Aorta (tissue), 5 donors: Measurements from ENCODE around the gene CD22. TPM values are rescaled to one million over a fixed set of nuclear protein-coding genes. Genes with fewer than 3 reads are reported as not detected.
"Not testable (repeated sequence)": the region's sequence is repeated elsewhere in the genome, so short reads cannot be mapped to it uniquely, and the experiment has no call there.

ENCODE experiments used
- ATAC-seq: fragments of 200-7000 bp; cut with Tn5 transposase; one replicate; pipeline ENCODE4 v1.9.1; 2022; ENCODE audit warnings: moderate library complexity; ENCODE audit not compliant: low FRiP score
- DNase-seq, 2 donors: peaks; one replicate each; pipeline ENCODE4 v3.0.0-alpha.2; 2020
- H3K27ac ChIP-seq, 2 donors: one replicate each; pipeline ENCODE4 v1.5.1; 2013; ENCODE audit warnings: low read length in 2 of 2, mild to moderate bottlenecking in 2 of 2, moderate library complexity in 2 of 2, control low read depth in 1 of 2, inconsistent platforms in 1 of 2, low read depth in 1 of 2
- H3K27me3 ChIP-seq, 2 donors: one replicate each; pipeline ENCODE4 v1.6.1; 2013; ENCODE audit warnings: control low read depth in 1 of 2, low read length in 1 of 2, mild to moderate bottlenecking in 1 of 2, moderate library complexity in 1 of 2; ENCODE audit not compliant: insufficient read depth in 2 of 2, control insufficient read depth in 1 of 2
- H3K36me3 ChIP-seq, 2 donors: one replicate each; pipeline ENCODE4 v1.6.1; 2013; ENCODE audit warnings: control low read depth in 1 of 2, low read length in 1 of 2, mild to moderate bottlenecking in 1 of 2; ENCODE audit not compliant: insufficient read depth in 2 of 2, control insufficient read depth in 1 of 2
- H3K4me1 ChIP-seq, 2 donors: one replicate each; pipeline ENCODE4 v1.6.1; 2013; ENCODE audit warnings: low read length in 2 of 2, control low read depth in 1 of 2, mild to moderate bottlenecking in 1 of 2, moderate library complexity in 1 of 2; ENCODE audit not compliant: insufficient read depth in 2 of 2, control insufficient read depth in 1 of 2
- H3K4me3 ChIP-seq, 2 donors: one replicate each; pipeline ENCODE4 v1.5.1; 2013; ENCODE audit warnings: low read length in 2 of 2, control low read depth in 1 of 2, mild to moderate bottlenecking in 1 of 2
- H3K9me3 ChIP-seq: one replicate; pipeline ENCODE4 v1.6.1; 2013; ENCODE audit warnings: mild to moderate bottlenecking, low read length; ENCODE audit not compliant: control insufficient read depth
- WGBS, 2 donors: extraction: QIAGEN DNeasy Blood & Tissue Kit; methylation state at CpG; one replicate each; pipeline ENCODE4 v1.1.7; 2013; 5-methylcytosine and 5-hydroxymethylcytosine counted together
- intact Hi-C, 2 donors: fragments of 100-400 bp; cut with DNase I; formaldehyde crosslinking; loops; one replicate each; pipeline versions ENCODE4 v1.14.2 to v1.15.0; 2022
- long read RNA-seq, 2 donors: library from polyadenylated mRNA; unstranded; transcript quantifications; one replicate each; pipeline ENCODE4 v2.0.0, GENCODE V29; 2020 to 2021
- polyA plus RNA-seq, 2 donors: library from polyadenylated mRNA; stranded (reverse); fragments of 200-250 nt; gene quantifications; one replicate each; pipeline ENCODE4 v1.2.3, GENCODE V29; 2013
- total RNA-seq, 2 donors: library from RNA; stranded (reverse); fragmentation: NEBNext Ultra II Directional; extraction: Animal tissue kit (Norgen Biotek cat#: 25700); gene quantifications; one replicate each; pipeline ENCODE4 v1.2.1, GENCODE V29; 2021
- donor health status: healthy with polysubstance abuse.
- donor health status: Bipolar disorder and iron deficiency.
- donor health status: DM: no; HTN: no; CAD: no.
- donor health status: DM: no; HTN: no; CAD: no.
- donor health status: DM: yes; HTN: yes; CAD: no.

CD22 gene
- 1 to 10 TPM; 2.9 to 3.1 TPM for total RNA-seq
- under 1 TPM in 1 of 2 donors, not detected in 1; 0.75 TPM for polyA plus RNA-seq
- long read RNA-seq, donor 1: 0 reads
- long read RNA-seq, donor 2: 0 reads

DNA sequence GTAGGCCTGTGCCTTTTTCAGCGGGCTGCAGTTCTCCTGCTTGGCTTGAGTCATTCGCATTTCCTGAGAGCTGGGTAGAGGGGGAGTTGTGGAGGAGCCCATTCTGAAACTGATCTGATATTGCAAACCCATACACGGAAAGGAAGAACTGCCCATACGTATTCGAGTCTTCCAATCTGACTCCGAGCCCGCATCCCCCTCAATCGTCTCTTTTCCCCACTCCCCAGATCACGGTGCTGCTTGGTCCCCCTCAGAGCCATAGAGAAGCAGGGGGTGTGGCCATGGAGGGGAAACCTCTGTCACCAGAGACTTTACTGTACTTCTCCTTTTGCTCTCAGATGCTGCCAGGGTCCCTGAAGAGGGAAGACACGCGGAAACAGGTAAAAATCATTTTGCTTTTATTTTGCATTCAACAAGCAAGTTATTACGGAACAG is at the start of gene CD22:
Gene CD22, plus strand, starts transcription at position 337 of the 435 bp plus-strand sequence. CDS start 2,854 bp downstream, outside the sequence.
- 75 to 76% methylated on average over 12 of the region's 12 CpGs for WGBS, 2 donors
- ATAC-seq (no peak), DNase-seq (no peak)
- H3K27me3 ChIP-seq: no peaks in the 10 kb centered on the region
- H3K36me3 ChIP-seq: no peaks in the 10 kb centered on the region
- intact Hi-C loops: no loop called here
- no peaks in the 10 kb centered on the region for H3K9me3 ChIP-seq
- H3K27ac ChIP-seq: no peak within 1 kb of the TSS
- no peak within 1 kb of the TSS for H3K4me3 ChIP-seq
- H3K4me1 ChIP-seq: no peaks in the 10 kb centered on the region

DNA sequence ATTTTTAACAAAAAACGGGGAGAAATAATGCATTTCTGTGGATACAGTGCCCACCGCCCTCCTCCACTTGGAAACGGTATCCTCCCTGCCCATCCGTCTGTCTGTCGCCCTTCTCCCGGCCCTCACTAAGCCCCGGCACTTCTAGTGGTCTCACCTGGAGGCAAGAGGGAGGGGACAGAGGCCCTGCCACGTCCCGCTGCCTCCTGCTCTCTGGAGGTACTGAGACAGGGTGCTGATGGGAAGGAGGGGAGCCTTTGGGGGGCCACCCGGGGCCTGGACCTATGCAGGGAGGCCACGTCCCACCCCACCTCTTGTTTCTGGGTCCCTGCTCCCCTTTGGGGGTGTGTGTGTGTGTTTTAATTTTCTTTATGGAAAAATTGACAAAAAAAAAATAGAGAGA is 49.6 kb upstream of the CD22 start:
- Histone ChIP-seq H3K36me3 (peaks cover 3 to 6% of the 10 kb centered on the region in 2 donors), H3K27me3 (no peaks in the 10 kb centered on the region), H3K27ac (no peak overlapping the region), H3K4me1 (no peaks in the 10 kb centered on the region), H3K4me3 (no peak overlapping the region), H3K9me3 (no peaks in the 10 kb centered on the region)
- DNase-seq (no peak), ATAC-seq (no peak)
- intact Hi-C loops: loop anchor here (5.0 to 10.0 kb wide), 2 partner anchors 215 to 218 kb away; partner anchors contain the start of gene KRTDAP (in 1 of the 2)
- 80 to 82% methylated on average over 11 of the region's 11 CpGs for WGBS, 2 donors

DNA sequence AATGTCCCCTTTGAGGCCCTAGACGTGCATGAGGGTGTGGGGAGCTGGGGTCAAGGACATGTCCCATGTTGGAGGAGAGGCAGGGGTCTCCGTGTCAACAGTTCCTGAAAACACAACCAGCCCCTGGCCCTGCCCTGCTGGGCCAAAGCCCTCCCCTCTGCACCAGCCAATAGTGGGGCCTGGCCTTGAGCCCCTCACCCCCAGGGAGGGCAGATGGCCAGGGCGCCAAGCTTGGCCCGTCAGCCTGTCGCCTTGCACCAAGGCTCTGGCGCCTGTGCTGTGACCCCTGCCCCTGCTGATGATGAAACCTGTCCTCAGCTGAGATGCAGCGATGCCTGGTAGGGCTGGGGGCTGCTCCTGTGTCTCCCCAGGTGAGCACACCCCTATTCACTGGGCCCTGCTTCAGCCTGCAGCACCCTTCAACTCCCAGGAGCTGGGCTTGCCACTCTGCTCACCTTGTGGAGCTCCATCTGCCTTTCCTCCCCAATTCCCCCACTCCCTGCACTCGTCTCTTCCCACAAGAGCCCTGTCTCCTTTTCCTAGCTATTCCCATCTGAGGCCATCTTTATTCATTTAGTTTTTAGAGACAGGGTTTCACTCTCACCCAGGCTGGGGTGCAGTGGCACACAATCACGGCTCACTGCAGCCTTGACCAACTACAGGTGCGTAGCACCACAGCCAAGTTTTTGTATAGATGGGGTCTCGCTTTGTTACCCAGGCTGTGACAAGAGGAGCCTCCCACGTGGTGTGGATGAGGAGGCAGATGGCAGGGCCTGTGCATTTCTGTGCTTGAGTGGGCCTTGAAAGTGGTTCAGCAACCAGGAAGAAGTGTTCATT is 48.8 kb upstream of the CD22 start:
- intact Hi-C loops: loop anchor here (5.0 to 10.0 kb wide), 2 partner anchors 215 to 217 kb away; partner anchors contain the start of gene KRTDAP (in 1 of the 2)
- DNase-seq (no peak), ATAC-seq (peak; percentile 34)
- Histone ChIP-seq H3K4me3 (no peak overlapping the region), H3K27me3 (no peaks in the 10 kb centered on the region), H3K9me3 (no peaks in the 10 kb centered on the region), H3K27ac (no peak overlapping the region), H3K4me1 (no peaks in the 10 kb centered on the region), H3K36me3 (peaks cover 3 to 6% of the 10 kb centered on the region in 2 donors)
- WGBS, 2 donors: 46 to 53% methylated on average over 12 of the region's 12 CpGs

DNA sequence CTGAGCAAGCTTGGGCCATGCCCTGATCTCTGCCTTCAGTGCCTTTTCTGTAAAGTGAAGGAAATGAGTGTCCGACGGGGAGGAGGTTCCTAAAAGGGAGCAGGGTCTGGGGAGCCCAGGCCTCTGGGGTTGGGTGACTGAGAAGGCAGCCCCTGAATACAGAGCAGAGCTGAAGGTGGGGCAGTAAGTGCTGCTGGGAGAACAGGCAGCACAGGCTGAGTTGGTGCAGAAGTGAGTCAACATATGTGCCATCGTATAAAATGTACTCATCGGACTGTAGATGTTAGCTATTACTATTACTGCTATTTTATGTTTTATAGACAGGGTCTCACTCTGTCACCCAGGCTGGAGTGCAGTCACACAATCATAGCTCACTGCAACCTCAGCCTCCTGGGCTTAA is 47.7 kb upstream of the CD22 start:
- Histone ChIP-seq H3K4me3 (no peak overlapping the region), H3K4me1 (no peaks in the 10 kb centered on the region), H3K27ac (no peak overlapping the region), H3K27me3 (no peaks in the 10 kb centered on the region), H3K9me3 (no peaks in the 10 kb centered on the region), H3K36me3 (peaks cover 3 to 4% of the 10 kb centered on the region in 2 donors)
- ATAC-seq: no peak
- intact Hi-C loops: no loop called here
- WGBS, 2 donors: 48 to 59% methylated on average over 4 of the region's 4 CpGs
- no peak for DNase-seq

DNA sequence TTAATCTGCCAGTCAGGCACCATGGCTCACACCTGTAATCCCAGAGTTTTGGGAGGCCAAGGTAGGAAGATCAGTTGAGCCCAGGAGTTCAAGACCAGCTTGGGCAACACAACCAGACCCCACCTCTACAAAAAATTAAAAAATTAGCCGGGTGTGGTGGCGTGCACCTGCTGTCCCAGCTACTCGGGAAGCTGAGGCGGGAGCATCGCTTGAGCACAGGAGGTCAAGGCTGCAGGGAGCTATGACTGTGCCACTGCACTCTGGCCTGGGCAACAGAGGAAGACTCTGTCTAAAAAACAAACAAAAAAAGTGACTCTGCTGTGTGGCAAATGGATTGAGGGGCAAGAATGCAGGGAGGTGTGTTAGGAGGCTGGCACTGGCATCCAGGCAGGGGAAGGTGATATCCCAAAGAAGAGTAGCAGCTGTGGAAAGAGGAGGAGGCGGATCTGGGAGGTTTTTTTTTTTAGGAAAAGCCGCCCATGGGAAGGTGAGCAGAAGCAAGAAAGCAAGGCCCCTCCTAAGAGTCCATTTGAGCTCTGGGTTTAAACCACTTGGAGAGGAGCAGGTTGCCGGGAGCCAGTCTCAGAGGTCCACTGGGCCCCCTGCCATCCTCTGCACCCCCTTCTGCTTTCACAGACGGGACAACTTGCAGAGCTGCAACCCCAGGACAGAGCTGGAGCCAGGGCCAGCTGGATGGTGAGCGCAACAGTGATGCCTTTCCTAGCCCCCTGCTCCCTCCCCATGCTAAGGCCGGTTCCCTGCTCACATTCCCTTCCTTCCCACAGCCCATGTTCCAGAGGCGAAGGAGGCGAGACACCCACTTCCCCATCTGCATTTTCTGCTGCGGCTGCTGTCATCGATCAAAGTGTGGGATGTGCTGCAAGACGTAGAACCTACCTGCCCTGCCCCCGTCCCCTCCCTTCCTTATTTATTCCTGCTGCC is 44.6 kb upstream of the CD22 start:
- H3K27ac ChIP-seq: no peak overlapping the region
- ATAC-seq: no peak
- 67 to 71% methylated on average over 17 of the region's 17 CpGs for WGBS, 2 donors
- H3K4me3 ChIP-seq: no peak overlapping the region
- no peak for DNase-seq
- H3K36me3 ChIP-seq: no peaks in the 10 kb centered on the region
- H3K9me3 ChIP-seq: no peaks in the 10 kb centered on the region
- intact Hi-C loops: no loop called here
- H3K4me1 ChIP-seq: no peaks in the 10 kb centered on the region
- no peaks in the 10 kb centered on the region for H3K27me3 ChIP-seq

DNA sequence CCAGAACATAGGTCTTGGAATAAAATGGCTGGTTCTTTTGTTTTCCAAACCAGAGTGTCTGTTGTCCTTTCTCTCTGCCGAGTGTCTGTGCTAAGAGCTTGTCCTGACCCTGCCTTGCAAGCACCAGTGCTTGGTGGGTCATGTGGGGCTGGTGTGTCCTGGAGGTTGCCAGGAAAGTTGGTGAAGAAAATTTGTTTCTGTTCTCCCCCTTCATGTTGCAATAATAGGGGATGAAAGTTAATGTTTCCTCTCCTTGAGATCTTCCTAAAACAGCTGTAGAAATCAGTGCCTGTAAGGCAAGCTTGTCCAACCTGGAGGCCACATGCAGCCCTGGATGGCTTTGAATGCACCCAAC is 43.9 kb upstream of the CD22 start:
- no peak for ATAC-seq
- H3K4me1 ChIP-seq: no peaks in the 10 kb centered on the region
- DNase-seq: no peak
- no peak overlapping the region for H3K27ac ChIP-seq
- 11 to 27% methylated on average over 1 of the region's 1 CpG for WGBS, 2 donors
- no peaks in the 10 kb centered on the region for H3K9me3 ChIP-seq
- H3K36me3 ChIP-seq: no peaks in the 10 kb centered on the region
- no peak overlapping the region for H3K4me3 ChIP-seq
- intact Hi-C loops: no loop called here
- no peaks in the 10 kb centered on the region for H3K27me3 ChIP-seq

DNA sequence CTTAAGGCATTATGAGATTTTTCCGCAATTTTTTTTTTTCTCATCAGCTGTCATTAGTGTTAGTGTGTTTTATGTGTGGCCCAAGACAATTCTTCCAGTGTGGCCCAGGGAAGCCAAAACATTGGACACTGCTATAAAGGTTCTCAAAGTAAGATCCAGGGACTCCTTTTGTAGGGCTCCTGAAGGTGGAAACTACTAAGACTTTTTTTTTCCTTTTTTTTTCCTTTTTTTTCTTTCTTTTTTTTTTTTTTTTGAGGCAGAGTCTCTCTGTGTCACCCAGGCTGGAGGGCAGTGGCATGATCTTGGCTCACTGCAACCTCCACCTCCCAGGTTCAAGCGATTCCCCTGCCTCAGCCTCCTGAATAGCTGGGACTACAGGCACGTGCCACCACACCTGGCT is 43.5 kb upstream of the CD22 start:
- H3K9me3 ChIP-seq, H3K4me1 ChIP-seq, ATAC-seq, DNase-seq, intact Hi-C loops, H3K27me3 ChIP-seq, H3K36me3 ChIP-seq, H3K27ac ChIP-seq, H3K4me3 ChIP-seq: not testable (repeated sequence)
- WGBS, 2 donors: 90 to 93% methylated on average over 3 of the region's 3 CpGs

DNA sequence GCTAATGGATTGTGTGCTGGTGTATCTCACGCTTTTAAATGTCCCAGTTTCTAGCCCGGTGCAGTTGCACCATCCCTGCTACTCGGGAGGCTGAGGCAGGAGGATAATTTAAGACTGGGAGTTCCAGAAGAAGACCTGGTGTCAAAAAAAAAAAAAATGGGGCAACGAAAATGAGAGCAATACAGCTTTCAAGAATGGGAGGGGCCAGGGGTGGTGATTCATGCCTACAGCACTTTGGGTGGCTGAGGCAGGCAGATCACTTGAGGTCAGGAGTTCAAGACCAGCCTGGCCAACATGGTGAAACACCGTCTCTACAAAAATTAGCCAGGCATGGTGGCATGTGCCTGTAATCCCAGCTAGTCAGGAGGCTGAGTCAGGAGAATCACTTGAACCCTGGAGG is 42.9 kb upstream of the CD22 start:
- not testable (repeated sequence) for H3K27me3 ChIP-seq

More for the DNA sequence above, 42.9 kb upstream of the CD22 start:
- intact Hi-C loops, H3K36me3 ChIP-seq, H3K9me3 ChIP-seq, H3K4me3 ChIP-seq, H3K4me1 ChIP-seq, H3K27ac ChIP-seq, DNase-seq, ATAC-seq: not testable (repeated sequence)
- WGBS, 2 donors: 79 to 81% methylated on average over 5 of the region's 5 CpGs
